Retinal pigment epithelial cell (primary cell): Measurements from ENCODE around the gene MACF1.
"Not testable (repeated sequence)": the region's sequence is repeated elsewhere in the genome, so short reads cannot be mapped to it uniquely, and the experiment has no call there.

Source experiments
- DNase-seq: peaks from one replicate; pipeline ENCODE4 v3.0.0-alpha.2; 2010; ENCODE audit warnings: low read depth
- H3K4me3 ChIP-seq: 2 replicates; pipeline ENCODE4 v1.5.1; 2011; ENCODE audit warnings: mild to moderate bottlenecking, low read length, control low read depth, moderate library complexity
- CTCF ChIP-seq: conservative IDR thresholded peaks from 2 replicates; pipeline ENCODE4 v1.5.1; 2011; ENCODE audit warnings: low read depth, low read length, control low read depth, inconsistent platforms

The MACF1 gene

GRCh38 chr1:39470040-39470439 lies 265.5 kb downstream of the MACF1 start:
- no peak overlapping the region for H3K4me3 ChIP-seq
- TF ChIP-seq CTCF: no peak
- no peak for DNase-seq

- DNase-seq: no peak
- no peak overlapping the region for H3K4me3 ChIP-seq
- TF ChIP-seq CTCF: no peak
Observed at GRCh38 chr1:39472826-39473225, 268.3 kb downstream of the MACF1 start.

GRCh38 chr1:39473324-39473723 lies 268.8 kb downstream of the MACF1 start:
- no peak for DNase-seq
- no peak overlapping the region for H3K4me3 ChIP-seq
- TF ChIP-seq CTCF: no peak

GRCh38 chr1:39474810-39475209 lies 270.3 kb downstream of the MACF1 start:
- no peak overlapping the region for H3K4me3 ChIP-seq
- TF ChIP-seq CTCF: no peak
- no peak for DNase-seq

- not testable (repeated sequence) for H3K4me3 ChIP-seq, DNase-seq
Observed at GRCh38 chr1:39475551-39475950, 271.1 kb downstream of the MACF1 start.

GRCh38 chr1:39478126-39478915 lies 273.8 kb downstream of the MACF1 start:
- DNase-seq: no peak
- H3K4me3 ChIP-seq: no peak overlapping the region
- no peak for TF ChIP-seq CTCF

- H3K4me3 ChIP-seq: no peak overlapping the region
- no peak for TF ChIP-seq CTCF
- no peak for DNase-seq
Observed at GRCh38 chr1:39481289-39481688, 276.8 kb downstream of the MACF1 start.
